K562 (cell line): ENCODE results near the gene NDUFB1. TPM values are rescaled to one million over a fixed set of nuclear protein-coding genes. Genes with fewer than 3 reads are reported as not detected.

Source experiments
- ATF1 ChIP-seq, 2 experiments: fragments of 450-650 bp in 1 of 2; IDR thresholded peaks; 2 replicates each; pipeline ENCODE4 v1.6.1; 2016; ENCODE audit warnings: missing compliant biosample characterization in 1 of 2, missing genetic modification characterization in 1 of 2
- BRF1 ChIP-seq: IDR thresholded peaks from 3 replicates; pipeline ENCODE4 v1.6.1; 2011; ENCODE audit warnings: borderline replicate concordance, mild to moderate bottlenecking; ENCODE audit not compliant: insufficient read length; ENCODE audit errors: extremely low read depth
- CBFA2T3 ChIP-seq: fragments of 450-650 bp; IDR thresholded peaks from 2 replicates; pipeline ENCODE4 v1.6.1; 2017
- CREB1 ChIP-seq, 2 experiments: sonication (generic) in 1 of 2; formaldehyde crosslinking in 1 of 2; IDR thresholded peaks; 2 replicates each; pipeline versions ENCODE4 v1.6.1 to v1.8.0; 2012 to 2022; ENCODE audit warnings: inconsistent platforms in 1 of 2, mild to moderate bottlenecking in 1 of 2, missing genetic modification reagents in 1 of 2, moderate library complexity in 1 of 2
- EP300 ChIP-seq: IDR thresholded peaks from 2 replicates; pipeline ENCODE4 v1.6.1; 2012; ENCODE audit warnings: low read length, improper control_type of control experiment
- EP400 ChIP-seq: fragments of 450-650 bp; IDR thresholded peaks from 2 replicates; pipeline ENCODE4 v1.6.1; 2017; ENCODE audit warnings: antibody characterized with exemption, mild to moderate bottlenecking, moderate library complexity
- EWSR1 ChIP-seq: fragments of 450-650 bp; IDR thresholded peaks from 2 replicates; pipeline ENCODE4 v1.6.1; 2018; ENCODE audit warnings: borderline replicate concordance, mild to moderate bottlenecking, low read depth, moderate library complexity; ENCODE audit not compliant: partially characterized antibody
- FOXJ2 ChIP-seq: fragments of 200-800 bp; sonication (Bioruptor generic); IDR thresholded peaks from 2 replicates; pipeline ENCODE4 v1.6.1; 2016; ENCODE audit warnings: missing genetic modification characterization, missing compliant biosample characterization
- GMEB1 ChIP-seq: fragments of 250-450 bp; sonication (Bioruptor Pico); IDR thresholded peaks from 2 replicates; pipeline ENCODE4 v1.4.0; 2020; ENCODE audit warnings: mild to moderate bottlenecking
- ILF3 ChIP-seq: fragments of 450-650 bp; IDR thresholded peaks from 2 replicates; pipeline ENCODE4 v1.6.1; 2018; ENCODE audit warnings: antibody characterized with exemption, mild to moderate bottlenecking, moderate library complexity, borderline replicate concordance
- KAT8 ChIP-seq: fragments of 450-650 bp; IDR thresholded peaks from 2 replicates; pipeline ENCODE4 v1.6.1; 2016; ENCODE audit warnings: low read depth, mild to moderate bottlenecking
- PATZ1 ChIP-seq: fragments of 250-450 bp; sonication (Bioruptor Pico); IDR thresholded peaks from 2 replicates; pipeline ENCODE4 v1.5.0; 2020; ENCODE audit warnings: mild to moderate bottlenecking, borderline replicate concordance
- PHTF2 ChIP-seq: fragments of 250-450 bp; sonication (Bioruptor Pico); IDR thresholded peaks from 2 replicates; pipeline ENCODE4 v1.5.0; 2021; ENCODE audit warnings: mild to moderate bottlenecking
- SP1 ChIP-seq: sonication (generic); formaldehyde crosslinking; IDR thresholded peaks from 2 replicates; pipeline ENCODE4 v1.8.1; 2022; ENCODE audit warnings: mild to moderate bottlenecking, missing genetic modification reagents
- TCF7L2 ChIP-seq: fragments of 150-350 bp; IDR thresholded peaks from 2 replicates; pipeline ENCODE4 v1.6.1; 2016; ENCODE audit warnings: low read depth, mild to moderate bottlenecking, low read length, moderate library complexity
- ZBTB12 ChIP-seq: fragments of 250-450 bp; sonication (Bioruptor Pico); IDR thresholded peaks from 2 replicates; pipeline ENCODE4 v1.4.0; 2020
- ZNF12 ChIP-seq: sonication (generic); formaldehyde crosslinking; IDR thresholded peaks from 2 replicates; pipeline ENCODE4 v1.4.0; 2020; ENCODE audit warnings: mild to moderate bottlenecking, missing genetic modification reagents
- polyA plus RNA-seq, 8 experiments: library from polyadenylated mRNA; depleted of rRNA in 4 of 8; stranded (reverse) in 5 of 8; unstranded in 3 of 8; fragments of >200 nt; fragmentation: Nextera tagmentation in 2 of 8; fragmentation: Illumina TruSeq in 1 of 8; extraction: Ambion mirVana in 2 of 8; extraction: Trizol in 1 of 8; gene quantifications; 2 replicates each; pipeline versions ENCODE4 v1.2.1 to v1.2.3, GENCODE V29; 2011 to 2014; ENCODE audit warnings: inconsistent platforms in 1 of 8, missing spikeins in 1 of 8
- total RNA-seq, 7 experiments: library from RNA; depleted of rRNA in 6 of 7; stranded (reverse); fragments of >200 nt in 6 of 7; fragmentation: Illumina TruSeq in 2 of 7; extraction: Trizol in 2 of 7; gene quantifications; 2 replicates each; pipeline versions ENCODE4 v1.2.1 to v1.2.3, GENCODE V29; 2011 to 2021; ENCODE audit warnings: low replicate concordance in 1 of 7
- TF ChIP-seq, protein P1 (sequence below): fragments of 450-650 bp; formaldehyde crosslinking; IDR thresholded peaks from 2 replicates; pipeline ENCODE4 v1.4.0; 2020; ENCODE audit warnings: mild to moderate bottlenecking, moderate library complexity
- TF ChIP-seq, protein P2 (sequence below): fragments of 450-650 bp; formaldehyde crosslinking; IDR thresholded peaks from 2 replicates; pipeline ENCODE4 v1.4.0; 2022; ENCODE audit warnings: missing genetic modification characterization

NDUFB1 gene
- total and polyA plus RNA-seq, 9 of the 15 experiments (the other 6 are each of a cell fraction or from before 2014, with no cell fraction given), result 102 to 767 (median 325) TPM

GRCh38 chr14:92108345-92109254 lies 12.9 kb downstream of the NDUFB1 start (continued):
- TF ChIP-seq EWSR1, result no peak
- TF ChIP-seq, protein P1, sequence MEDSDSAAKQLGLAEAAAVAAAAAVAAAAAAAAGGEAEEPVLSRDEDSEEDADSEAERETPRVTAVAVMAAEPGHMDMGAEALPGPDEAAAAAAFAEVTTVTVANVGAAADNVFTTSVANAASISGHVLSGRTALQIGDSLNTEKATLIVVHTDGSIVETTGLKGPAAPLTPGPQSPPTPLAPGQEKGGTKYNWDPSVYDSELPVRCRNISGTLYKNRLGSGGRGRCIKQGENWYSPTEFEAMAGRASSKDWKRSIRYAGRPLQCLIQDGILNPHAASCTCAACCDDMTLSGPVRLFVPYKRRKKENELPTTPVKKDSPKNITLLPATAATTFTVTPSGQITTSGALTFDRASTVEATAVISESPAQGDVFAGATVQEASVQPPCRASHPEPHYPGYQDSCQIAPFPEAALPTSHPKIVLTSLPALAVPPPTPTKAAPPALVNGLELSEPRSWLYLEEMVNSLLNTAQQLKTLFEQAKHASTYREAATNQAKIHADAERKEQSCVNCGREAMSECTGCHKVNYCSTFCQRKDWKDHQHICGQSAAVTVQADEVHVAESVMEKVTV (CRISPR knock-in tag), result no peak
- no peak for TF ChIP-seq BRF1
- TF ChIP-seq GMEB1 (CRISPR knock-in tag), result no peak
- TF ChIP-seq CBFA2T3, result no peak
- no peak for TF ChIP-seq ATF1 (CRISPR knock-in tag; IDR thresholded peaks at IDR 0.05)
- no peak for TF ChIP-seq ATF1 (tag; IDR thresholded peaks at IDR 0.05)
- TF ChIP-seq TCF7L2, result no peak
- no peak for TF ChIP-seq ZNF12 (CRISPR knock-in tag)
- no peak for TF ChIP-seq ZBTB12 (CRISPR knock-in tag)
- TF ChIP-seq PATZ1 (CRISPR knock-in tag), result no peak
- no peak for TF ChIP-seq PHTF2
- TF ChIP-seq KAT8, result no peak
- no peak for TF ChIP-seq EP300
- 0 out of 2 replicates have a peak, but pooled peaks have one; percentile 10 for TF ChIP-seq EP400
- TF ChIP-seq, protein P2, sequence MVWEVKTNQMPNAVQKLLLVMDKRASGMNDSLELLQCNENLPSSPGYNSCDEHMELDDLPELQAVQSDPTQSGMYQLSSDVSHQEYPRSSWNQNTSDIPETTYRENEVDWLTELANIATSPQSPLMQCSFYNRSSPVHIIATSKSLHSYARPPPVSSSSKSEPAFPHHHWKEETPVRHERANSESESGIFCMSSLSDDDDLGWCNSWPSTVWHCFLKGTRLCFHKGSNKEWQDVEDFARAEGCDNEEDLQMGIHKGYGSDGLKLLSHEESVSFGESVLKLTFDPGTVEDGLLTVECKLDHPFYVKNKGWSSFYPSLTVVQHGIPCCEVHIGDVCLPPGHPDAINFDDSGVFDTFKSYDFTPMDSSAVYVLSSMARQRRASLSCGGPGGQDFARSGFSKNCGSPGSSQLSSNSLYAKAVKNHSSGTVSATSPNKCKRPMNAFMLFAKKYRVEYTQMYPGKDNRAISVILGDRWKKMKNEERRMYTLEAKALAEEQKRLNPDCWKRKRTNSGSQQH (CRISPR knock-in tag), result peak; percentile 97
- TF ChIP-seq CREB1 (IDR thresholded peaks at IDR 0.05), result no peak
- no peak for TF ChIP-seq CREB1 (CRISPR knock-in tag; IDR thresholded peaks at IDR 0.05)
- peak; percentile 69; the same call in 1 of the 2 replicates for TF ChIP-seq ILF3
- TF ChIP-seq SP1 (CRISPR knock-in tag), result no peak
- no peak for TF ChIP-seq FOXJ2
